ENCODE measurements around the gene MORN4. TPM values are rescaled to one million over a fixed set of nuclear protein-coding genes. Genes with fewer than 3 reads are reported as not detected.

MORN4 gene
- total and polyA plus RNA-seq, 7 donors = 1.8 to 5.6 (median 3.9) TPM

- intact Hi-C loops (cut with DNase I) = no loop called here
- peaks cover 6% of the 10 kb centered on the region for H3K4me1 ChIP-seq
- H3K27ac ChIP-seq = no peak overlapping the region
- H3K4me3 ChIP-seq = no peak overlapping the region
- no peaks in the 10 kb centered on the region for H3K9me3 ChIP-seq
- no peaks in the 10 kb centered on the region for H3K36me3 ChIP-seq (ENCODE audit: insufficient read depth in 1 of 2, low read depth in 1 of 2)
- 93 to 94% (median 94%) methylated on average over 1 of the region's 1 CpG for WGBS, 3 donors
- no peaks in the 10 kb centered on the region for H3K27me3 ChIP-seq (ENCODE audit: insufficient read depth in 3 of 3, low read length in 2 of 3)
- DNase-seq (no peak), ATAC-seq (no peak)
- no peak for TF ChIP-seq CTCF (IDR thresholded peaks at IDR 0.05)
These were observed 2.3 kb upstream of the MORN4 start for GRCh38 chr10:97635577-97635976.

GRCh38 chr10:97633921-97634320 lies 621 bp upstream of the MORN4 start:
- intact Hi-C loops (cut with DNase I) = no loop called here
- Histone ChIP-seq H3K27me3 (ENCODE audit: insufficient read depth in 3 of 3, low read length in 2 of 3) (no peaks in the 10 kb centered on the region), H3K9me3 (no peaks in the 10 kb centered on the region), H3K27ac (peak overlapping the region; percentile 63), H3K4me3 (peak overlapping the region; percentile 91), H3K36me3 (ENCODE audit: insufficient read depth in 1 of 2, low read depth in 1 of 2) (no peaks in the 10 kb centered on the region), H3K4me1 (peaks cover 6% of the 10 kb centered on the region)
- DNase-seq (no peak), ATAC-seq (peak; percentile 21 to 55 (median 40))
- TF ChIP-seq CTCF (IDR thresholded peaks at IDR 0.05) = peak; percentile 11
- 83 to 91% (median 89%) methylated on average over 8 of the region's 8 CpGs for WGBS, 3 donors

GRCh38 chr10:97631098-97631497 lies 2.2 kb downstream of the MORN4 start:
- no peak overlapping the region for H3K27ac ChIP-seq
- no peak overlapping the region for H3K4me3 ChIP-seq
- ATAC-seq (no peak), DNase-seq (no peak)
- intact Hi-C loops (cut with DNase I) = no loop called here
- no peaks in the 10 kb centered on the region for H3K36me3 ChIP-seq (ENCODE audit: insufficient read depth in 1 of 2, low read depth in 1 of 2)
- no peaks in the 10 kb centered on the region for H3K9me3 ChIP-seq
- no peaks in the 10 kb centered on the region for H3K27me3 ChIP-seq (ENCODE audit: insufficient read depth in 3 of 3, low read length in 2 of 3)
- TF ChIP-seq CTCF (IDR thresholded peaks at IDR 0.05) = no peak
- H3K4me1 ChIP-seq = peaks cover 6% of the 10 kb centered on the region

- no peaks in the 10 kb centered on the region for H3K9me3 ChIP-seq
- no peak for TF ChIP-seq CTCF (IDR thresholded peaks at IDR 0.05)
- no peaks in the 10 kb centered on the region for H3K27me3 ChIP-seq (ENCODE audit: insufficient read depth in 3 of 3, low read length in 2 of 3)
- no peak overlapping the region for H3K4me3 ChIP-seq
- DNase-seq (no peak), ATAC-seq (no peak)
- 93 to 94% (median 94%) methylated on average over 5 of the region's 5 CpGs for WGBS, 3 donors
- peaks cover 6% of the 10 kb centered on the region for H3K4me1 ChIP-seq
- intact Hi-C loops (cut with DNase I) = no loop called here
- no peak overlapping the region for H3K27ac ChIP-seq
- H3K36me3 ChIP-seq (ENCODE audit: insufficient read depth in 1 of 2, low read depth in 1 of 2) = no peaks in the 10 kb centered on the region
These were observed 4.0 kb downstream of the MORN4 start for GRCh38 chr10:97629289-97629688.

GRCh38 chr10:97628228-97628627 lies 5.1 kb downstream of the MORN4 start:
- no peaks in the 10 kb centered on the region for H3K36me3 ChIP-seq (ENCODE audit: insufficient read depth in 1 of 2, low read depth in 1 of 2)
- 90 to 95% (median 93%) methylated on average over 3 of the region's 3 CpGs for WGBS, 3 donors
- no peaks in the 10 kb centered on the region for H3K9me3 ChIP-seq
- peaks cover 6% of the 10 kb centered on the region for H3K4me1 ChIP-seq
- no peak for TF ChIP-seq CTCF (IDR thresholded peaks at IDR 0.05)
- no peaks in the 10 kb centered on the region for H3K27me3 ChIP-seq (ENCODE audit: insufficient read depth in 3 of 3, low read length in 2 of 3)
- H3K4me3 ChIP-seq = no peak overlapping the region
- no peak for ATAC-seq
- intact Hi-C loops (cut with DNase I) = no loop called here
- no peak for DNase-seq
- no peak overlapping the region for H3K27ac ChIP-seq
